HEK293 (cell line): ENCODE results near the gene CACNA2D3.
A peak's percentile ranks its signal among the peaks of the same experiment; 100 is the strongest.

Experiments
- CTCF ChIA-PET: fragments of 350-600 bp; formaldehyde crosslinking; extraction: SDS; loops from one replicate; lab custom pipeline; 2021; ENCODE audit warnings: antibody characterized with exemption; lab: Yijun Ruan, JAX
- POLR2A ChIA-PET: fragments of 300-600 bp; formaldehyde crosslinking; extraction: SDS; loops from one replicate; lab custom pipeline; 2020; ENCODE audit warnings: antibody characterized with exemption, inconsistent platforms; lab: Yijun Ruan, JAX
- H3K27ac ChIP-seq: fragments of 200-500 bp; sonication (Bioruptor generic); 2 replicates; pipeline ENCODE4 v1.5.1; 2014; ENCODE audit warnings: low read depth, low read length, control low read depth, inconsistent platforms; ENCODE audit errors: extremely low read depth
- H3K36me3 ChIP-seq, 2 experiments: fragments of 200-500 bp in 1 of 2; sonication (Bioruptor generic) in 1 of 2; 1 replicate in 1 of 2; 2 replicates in 1 of 2; pipeline ENCODE4 v1.5.1; 2014 to 2017; ENCODE audit warnings: inconsistent platforms in 2 of 2, low read length in 2 of 2; ENCODE audit not compliant: control insufficient read depth in 2 of 2, insufficient read depth in 1 of 2
- H3K4me1 ChIP-seq: fragments of 200-500 bp; sonication (Bioruptor generic); 2 replicates; pipeline ENCODE4 v1.5.1; 2014; ENCODE audit warnings: mild to moderate bottlenecking, low read length, inconsistent platforms; ENCODE audit not compliant: control insufficient read depth, insufficient read depth
- H3K4me3 ChIP-seq: 2 replicates; pipeline ENCODE4 v1.5.1; 2011; ENCODE audit warnings: low read depth, mild to moderate bottlenecking, control low read depth, low read length, moderate library complexity
- H3K9me3 ChIP-seq: fragments of 200-500 bp; sonication (Bioruptor generic); 2 replicates; pipeline ENCODE4 v1.5.1; 2014; ENCODE audit warnings: low read depth, low read length, inconsistent platforms; ENCODE audit not compliant: control insufficient read depth, insufficient read depth
- KLF9 ChIP-seq: fragments of 450-650 bp; formaldehyde crosslinking; IDR thresholded peaks from 2 replicates; pipeline ENCODE4 v1.5.1; 2016; ENCODE audit warnings: missing biosample characterization, missing genetic modification characterization, low read depth
- WT1 ChIP-seq: fragments of 450-650 bp; formaldehyde crosslinking; IDR thresholded peaks from 2 replicates; pipeline ENCODE4 v1.5.1; 2016; ENCODE audit warnings: missing biosample characterization, missing genetic modification characterization
- ZBTB20 ChIP-seq: fragments of 450-650 bp; formaldehyde crosslinking; IDR thresholded peaks from 2 replicates; pipeline ENCODE4 v1.5.1; 2016; ENCODE audit warnings: missing biosample characterization, missing genetic modification characterization
- ZNF10 ChIP-seq: fragments of 450-650 bp; formaldehyde crosslinking; IDR thresholded peaks from 2 replicates; pipeline ENCODE4 v1.5.1; 2017; ENCODE audit warnings: missing biosample characterization, missing genetic modification characterization
- ZNF138 ChIP-seq: fragments of 450-650 bp; formaldehyde crosslinking; IDR thresholded peaks from 2 replicates; pipeline ENCODE4 v1.5.1; 2016; ENCODE audit warnings: missing biosample characterization, missing genetic modification characterization, borderline replicate concordance
- ZNF140 ChIP-seq: fragments of 450-650 bp; formaldehyde crosslinking; IDR thresholded peaks from 2 replicates; pipeline ENCODE4 v1.5.1; 2016; ENCODE audit warnings: missing biosample characterization, missing genetic modification characterization
- ZNF155 ChIP-seq: fragments of 450-650 bp; formaldehyde crosslinking; IDR thresholded peaks from 2 replicates; pipeline ENCODE4 v1.5.1; 2016; ENCODE audit warnings: missing biosample characterization, missing genetic modification characterization
- ZNF19 ChIP-seq: fragments of 450-650 bp; formaldehyde crosslinking; IDR thresholded peaks from 2 replicates; pipeline ENCODE4; 2016; ENCODE audit warnings: missing biosample characterization, missing genetic modification characterization, low read depth
- ZNF202 ChIP-seq: fragments of 450-650 bp; formaldehyde crosslinking; IDR thresholded peaks from 2 replicates; pipeline ENCODE4 v1.5.1; 2016; ENCODE audit warnings: missing biosample characterization, missing genetic modification characterization, borderline replicate concordance
- ZNF221 ChIP-seq: fragments of 450-650 bp; formaldehyde crosslinking; IDR thresholded peaks from 2 replicates; pipeline ENCODE4 v1.5.1; 2017; ENCODE audit warnings: missing biosample characterization, missing genetic modification characterization, borderline replicate concordance
- ZNF548 ChIP-seq: fragments of 450-650 bp; formaldehyde crosslinking; IDR thresholded peaks from 2 replicates; pipeline ENCODE4 v1.5.1; 2016; ENCODE audit warnings: missing biosample characterization, missing genetic modification characterization
- ZNF707 ChIP-seq: fragments of 450-650 bp; formaldehyde crosslinking; IDR thresholded peaks from 2 replicates; pipeline ENCODE4 v1.5.1; 2016; ENCODE audit warnings: missing biosample characterization, missing genetic modification characterization
- TF ChIP-seq, protein P1 (sequence below): fragments of 450-650 bp; formaldehyde crosslinking; IDR thresholded peaks from 2 replicates; pipeline ENCODE4 v1.5.1; 2017; ENCODE audit warnings: missing biosample characterization, missing genetic modification characterization
- TF ChIP-seq, protein P2 (sequence below): fragments of 450-650 bp; formaldehyde crosslinking; IDR thresholded peaks from 2 replicates; pipeline ENCODE4 v1.5.1; 2016; ENCODE audit warnings: missing biosample characterization, missing genetic modification characterization
- TF ChIP-seq, protein P3 (sequence below): fragments of 450-650 bp; formaldehyde crosslinking; IDR thresholded peaks from 2 replicates; pipeline ENCODE4 v1.5.1; 2017; ENCODE audit warnings: missing biosample characterization, missing genetic modification characterization
- TF ChIP-seq, protein P4 (sequence below): fragments of 450-650 bp; formaldehyde crosslinking; IDR thresholded peaks from 2 replicates; pipeline ENCODE4 v1.5.1; 2016; ENCODE audit warnings: missing biosample characterization, missing genetic modification characterization
- TF ChIP-seq, protein P5 (sequence below): fragments of 450-650 bp; formaldehyde crosslinking; IDR thresholded peaks from 2 replicates; pipeline ENCODE4 v1.5.1; 2016; ENCODE audit warnings: missing biosample characterization, missing genetic modification characterization, borderline replicate concordance

Gene CACNA2D3

DNA sequence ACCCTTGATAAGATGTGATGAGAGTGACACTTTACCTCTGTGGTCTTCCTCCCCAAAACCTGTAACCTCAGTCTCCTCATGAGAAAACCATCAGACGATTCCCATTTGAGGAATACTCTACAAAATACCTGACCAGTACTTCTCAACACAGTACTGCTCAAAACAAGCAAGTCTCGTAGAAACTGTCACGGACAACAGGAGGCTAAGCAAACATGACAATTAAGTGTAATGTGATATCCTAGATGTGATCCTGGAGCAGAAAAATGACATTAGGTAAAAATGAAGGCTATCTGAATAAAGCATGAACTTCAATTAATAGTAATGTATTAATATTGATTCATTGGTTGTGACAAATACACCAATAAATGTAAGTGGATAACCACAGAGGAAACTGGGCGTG lies 113.6 kb downstream of the CACNA2D3 start (continued):
- TF ChIP-seq WT1: no peak
- TF ChIP-seq ZBTB20 (tag by site-specific recombination): no peak
- TF ChIP-seq ZNF707 (tag by site-specific recombination): no peak
- TF ChIP-seq, protein P1, sequence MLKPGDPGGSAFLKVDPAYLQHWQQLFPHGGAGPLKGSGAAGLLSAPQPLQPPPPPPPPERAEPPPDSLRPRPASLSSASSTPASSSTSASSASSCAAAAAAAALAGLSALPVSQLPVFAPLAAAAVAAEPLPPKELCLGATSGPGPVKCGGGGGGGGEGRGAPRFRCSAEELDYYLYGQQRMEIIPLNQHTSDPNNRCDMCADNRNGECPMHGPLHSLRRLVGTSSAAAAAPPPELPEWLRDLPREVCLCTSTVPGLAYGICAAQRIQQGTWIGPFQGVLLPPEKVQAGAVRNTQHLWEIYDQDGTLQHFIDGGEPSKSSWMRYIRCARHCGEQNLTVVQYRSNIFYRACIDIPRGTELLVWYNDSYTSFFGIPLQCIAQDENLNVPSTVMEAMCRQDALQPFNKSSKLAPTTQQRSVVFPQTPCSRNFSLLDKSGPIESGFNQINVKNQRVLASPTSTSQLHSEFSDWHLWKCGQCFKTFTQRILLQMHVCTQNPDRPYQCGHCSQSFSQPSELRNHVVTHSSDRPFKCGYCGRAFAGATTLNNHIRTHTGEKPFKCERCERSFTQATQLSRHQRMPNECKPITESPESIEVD (tag by site-specific recombination): 0 out of 2 replicates have a peak, but pooled peaks have one; percentile 26
- TF ChIP-seq, protein P2, sequence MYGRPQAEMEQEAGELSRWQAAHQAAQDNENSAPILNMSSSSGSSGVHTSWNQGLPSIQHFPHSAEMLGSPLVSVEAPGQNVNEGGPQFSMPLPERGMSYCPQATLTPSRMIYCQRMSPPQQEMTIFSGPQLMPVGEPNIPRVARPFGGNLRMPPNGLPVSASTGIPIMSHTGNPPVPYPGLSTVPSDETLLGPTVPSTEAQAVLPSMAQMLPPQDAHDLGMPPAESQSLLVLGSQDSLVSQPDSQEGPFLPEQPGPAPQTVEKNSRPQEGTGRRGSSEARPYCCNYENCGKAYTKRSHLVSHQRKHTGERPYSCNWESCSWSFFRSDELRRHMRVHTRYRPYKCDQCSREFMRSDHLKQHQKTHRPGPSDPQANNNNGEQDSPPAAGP (tag by site-specific recombination): no peak
- TF ChIP-seq ZNF140: no peak
- no peak for TF ChIP-seq ZNF221 (tag by site-specific recombination)

DNA sequence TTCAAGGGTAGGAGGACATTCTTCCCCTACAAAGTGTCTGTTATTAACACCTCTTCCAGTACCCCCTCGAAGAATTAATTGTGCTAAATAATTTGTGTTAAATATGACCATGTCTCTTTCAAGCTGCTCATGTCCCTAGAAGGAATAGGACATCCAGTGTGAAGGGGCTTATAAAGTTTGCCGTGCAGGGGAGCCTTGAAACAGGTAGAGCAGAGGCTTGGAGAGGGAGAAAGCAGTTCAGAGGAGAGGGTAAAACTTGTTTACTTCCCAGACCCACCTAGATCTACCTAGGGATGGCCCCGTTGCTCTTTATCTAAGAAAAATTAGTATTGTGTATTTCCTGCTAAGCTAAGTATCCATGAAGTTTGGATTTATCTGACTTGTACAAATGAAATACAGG lies 114.8 kb downstream of the CACNA2D3 start:
- no peaks in the 10 kb centered on the region for H3K9me3 ChIP-seq
- ChIA-PET POLR2A (no interaction called here), CTCF (interaction anchor here (0.6 kb wide), 1 partner anchor 9 kb away, joined by 5 read pairs; no protein-coding TSS in a partner anchor)
- no peaks in the 10 kb centered on the region for H3K4me1 ChIP-seq
- H3K4me3 ChIP-seq: no peak overlapping the region
- H3K36me3 ChIP-seq: no peaks in the 10 kb centered on the region
- TF ChIP-seq, protein P3, sequence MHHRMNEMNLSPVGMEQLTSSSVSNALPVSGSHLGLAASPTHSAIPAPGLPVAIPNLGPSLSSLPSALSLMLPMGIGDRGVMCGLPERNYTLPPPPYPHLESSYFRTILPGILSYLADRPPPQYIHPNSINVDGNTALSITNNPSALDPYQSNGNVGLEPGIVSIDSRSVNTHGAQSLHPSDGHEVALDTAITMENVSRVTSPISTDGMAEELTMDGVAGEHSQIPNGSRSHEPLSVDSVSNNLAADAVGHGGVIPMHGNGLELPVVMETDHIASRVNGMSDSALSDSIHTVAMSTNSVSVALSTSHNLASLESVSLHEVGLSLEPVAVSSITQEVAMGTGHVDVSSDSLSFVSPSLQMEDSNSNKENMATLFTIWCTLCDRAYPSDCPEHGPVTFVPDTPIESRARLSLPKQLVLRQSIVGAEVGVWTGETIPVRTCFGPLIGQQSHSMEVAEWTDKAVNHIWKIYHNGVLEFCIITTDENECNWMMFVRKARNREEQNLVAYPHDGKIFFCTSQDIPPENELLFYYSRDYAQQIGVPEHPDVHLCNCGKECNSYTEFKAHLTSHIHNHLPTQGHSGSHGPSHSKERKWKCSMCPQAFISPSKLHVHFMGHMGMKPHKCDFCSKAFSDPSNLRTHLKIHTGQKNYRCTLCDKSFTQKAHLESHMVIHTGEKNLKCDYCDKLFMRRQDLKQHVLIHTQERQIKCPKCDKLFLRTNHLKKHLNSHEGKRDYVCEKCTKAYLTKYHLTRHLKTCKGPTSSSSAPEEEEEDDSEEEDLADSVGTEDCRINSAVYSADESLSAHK: peak; percentile 95
- TF ChIP-seq KLF9 (tag by site-specific recombination) (no peak), ZNF10 (no peak)
- no peak overlapping the region for H3K27ac ChIP-seq

DNA sequence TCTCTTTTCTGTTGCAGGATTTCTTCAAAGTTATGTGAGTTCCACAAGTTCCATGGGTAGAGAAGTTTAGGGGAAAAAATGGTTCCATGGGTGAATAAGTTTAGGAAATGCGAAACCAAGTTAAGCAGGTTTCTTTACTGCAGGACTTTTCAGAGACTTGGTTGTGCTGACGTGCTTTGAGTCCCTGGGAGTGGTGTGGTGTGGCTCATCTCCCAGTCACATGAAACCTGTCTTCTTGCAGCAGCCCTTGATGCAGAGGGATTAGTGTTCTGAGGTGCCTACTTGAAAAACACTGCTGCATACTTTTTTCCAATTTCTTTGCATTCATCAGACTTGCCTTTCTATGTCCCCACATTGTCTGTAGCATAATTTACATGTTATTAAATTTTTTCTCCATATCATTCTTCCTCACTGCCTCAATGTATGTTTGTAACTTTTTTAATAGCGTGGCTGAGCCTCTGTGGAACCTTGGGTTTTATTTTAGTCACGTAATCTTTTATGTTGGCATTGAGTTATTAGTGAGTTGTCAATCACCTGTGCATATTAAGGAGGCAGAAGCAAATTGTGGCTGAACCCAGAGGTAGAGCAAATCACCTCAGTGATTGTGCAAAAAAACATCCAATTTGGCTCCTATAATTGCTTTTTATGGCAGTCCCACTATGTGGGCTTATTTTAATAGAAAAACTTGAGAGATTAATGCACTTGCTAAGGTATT lies 115.6 kb downstream of the CACNA2D3 start:
- CTCF ChIA-PET: interaction anchor here (0.7 kb wide), 1 partner anchor 142 kb away, joined by 5 read pairs; no protein-coding TSS in a partner anchor
- H3K9me3 ChIP-seq: no peaks in the 10 kb centered on the region
- H3K27ac ChIP-seq: no peak overlapping the region
- no peaks in the 10 kb centered on the region for H3K36me3 ChIP-seq
- no peaks in the 10 kb centered on the region for H3K4me1 ChIP-seq
- H3K4me3 ChIP-seq: no peak overlapping the region
- POLR2A ChIA-PET: no interaction called here
- TF ChIP-seq ZNF202 (tag by site-specific recombination) (no peak), ZNF138 (tag by site-specific recombination) (no peak), ZNF19 (tag by site-specific recombination) (no peak), ZNF548 (tag by site-specific recombination) (no peak), ZNF155 (tag by site-specific recombination) (no peak)
- TF ChIP-seq, protein P4, sequence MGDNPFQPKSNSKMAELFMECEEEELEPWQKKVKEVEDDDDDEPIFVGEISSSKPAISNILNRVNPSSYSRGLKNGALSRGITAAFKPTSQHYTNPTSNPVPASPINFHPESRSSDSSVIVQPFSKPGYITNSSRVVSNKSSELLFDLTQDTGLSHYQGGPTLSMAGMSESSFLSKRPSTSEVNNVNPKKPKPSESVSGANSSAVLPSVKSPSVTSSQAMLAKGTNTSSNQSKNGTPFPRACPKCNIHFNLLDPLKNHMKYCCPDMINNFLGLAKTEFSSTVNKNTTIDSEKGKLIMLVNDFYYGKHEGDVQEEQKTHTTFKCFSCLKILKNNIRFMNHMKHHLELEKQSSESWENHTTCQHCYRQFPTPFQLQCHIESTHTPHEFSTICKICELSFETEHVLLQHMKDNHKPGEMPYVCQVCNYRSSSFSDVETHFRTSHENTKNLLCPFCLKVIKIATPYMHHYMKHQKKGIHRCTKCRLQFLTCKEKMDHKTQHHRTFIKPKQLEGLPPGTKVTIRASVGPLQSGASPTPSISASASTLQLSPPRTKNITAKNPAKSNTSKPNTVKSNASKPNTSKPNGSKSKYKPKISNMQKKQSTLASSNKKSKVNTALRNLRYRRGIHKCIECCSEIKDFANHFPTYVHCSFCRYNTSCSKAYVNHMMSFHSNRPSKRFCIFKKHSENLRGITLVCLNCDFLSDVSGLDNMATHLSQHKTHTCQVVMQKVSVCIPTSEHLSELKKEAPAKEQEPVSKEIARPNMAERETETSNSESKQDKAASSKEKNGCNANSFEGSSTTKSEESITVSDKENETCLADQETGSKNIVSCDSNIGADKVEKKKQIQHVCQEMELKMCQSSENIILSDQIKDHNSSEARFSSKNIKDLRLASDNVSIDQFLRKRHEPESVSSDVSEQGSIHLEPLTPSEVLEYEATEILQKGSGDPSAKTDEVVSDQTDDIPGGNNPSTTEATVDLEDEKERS (tag by site-specific recombination): no peak
- TF ChIP-seq, protein P5, sequence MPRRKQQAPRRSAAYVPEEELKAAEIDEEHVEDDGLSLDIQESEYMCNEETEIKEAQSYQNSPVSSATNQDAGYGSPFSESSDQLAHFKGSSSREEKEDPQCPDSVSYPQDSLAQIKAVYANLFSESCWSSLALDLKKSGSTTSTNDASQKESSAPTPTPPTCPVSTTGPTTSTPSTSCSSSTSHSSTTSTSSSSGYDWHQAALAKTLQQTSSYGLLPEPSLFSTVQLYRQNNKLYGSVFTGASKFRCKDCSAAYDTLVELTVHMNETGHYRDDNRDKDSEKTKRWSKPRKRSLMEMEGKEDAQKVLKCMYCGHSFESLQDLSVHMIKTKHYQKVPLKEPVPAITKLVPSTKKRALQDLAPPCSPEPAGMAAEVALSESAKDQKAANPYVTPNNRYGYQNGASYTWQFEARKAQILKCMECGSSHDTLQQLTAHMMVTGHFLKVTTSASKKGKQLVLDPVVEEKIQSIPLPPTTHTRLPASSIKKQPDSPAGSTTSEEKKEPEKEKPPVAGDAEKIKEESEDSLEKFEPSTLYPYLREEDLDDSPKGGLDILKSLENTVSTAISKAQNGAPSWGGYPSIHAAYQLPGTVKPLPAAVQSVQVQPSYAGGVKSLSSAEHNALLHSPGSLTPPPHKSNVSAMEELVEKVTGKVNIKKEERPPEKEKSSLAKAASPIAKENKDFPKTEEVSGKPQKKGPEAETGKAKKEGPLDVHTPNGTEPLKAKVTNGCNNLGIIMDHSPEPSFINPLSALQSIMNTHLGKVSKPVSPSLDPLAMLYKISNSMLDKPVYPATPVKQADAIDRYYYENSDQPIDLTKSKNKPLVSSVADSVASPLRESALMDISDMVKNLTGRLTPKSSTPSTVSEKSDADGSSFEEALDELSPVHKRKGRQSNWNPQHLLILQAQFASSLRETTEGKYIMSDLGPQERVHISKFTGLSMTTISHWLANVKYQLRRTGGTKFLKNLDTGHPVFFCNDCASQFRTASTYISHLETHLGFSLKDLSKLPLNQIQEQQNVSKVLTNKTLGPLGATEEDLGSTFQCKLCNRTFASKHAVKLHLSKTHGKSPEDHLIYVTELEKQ: no peak
- TF ChIP-seq, protein P1 (tag by site-specific recombination): no peak
